HCT116 (cell line): ENCODE results near the gene ATP1A2. TPM values are rescaled to one million over a fixed set of nuclear protein-coding genes. Genes with fewer than 3 reads are reported as not detected.

Source experiments
- ATAC-seq: fragments of 200-7000 bp; cut with Tn5 transposase; 2 replicates; pipeline ENCODE4 v1.9.1; 2020; ENCODE audit warnings: mild to moderate bottlenecking, moderate library complexity
- BruUV-seq: library from RNA; stranded (reverse); fragments of 400-500 nt; replicated peaks from 2 replicates; lab custom pipeline; 2021; lab: Mats Ljungman, UMichigan
- CTCF ChIA-PET: fragments of 300-600 bp; sonication (Branson Sonifier 250); formaldehyde crosslinking; loops from one replicate; lab custom pipeline; 2021; ENCODE audit warnings: antibody characterized with exemption; lab: Charles Lee
- POLR2A ChIA-PET: fragments of 300-600, 350-600 bp; sonication (Branson Sonifier 250); formaldehyde crosslinking; loops from one replicate; lab custom pipeline; 2021; ENCODE audit warnings: antibody characterized with exemption; lab: Charles Lee
- RAD21 ChIA-PET, 2 experiments: fragments of 300-600 bp; sonication (Branson Sonifier 250); formaldehyde crosslinking; loops; one replicate each; lab custom pipeline; 2023; ENCODE audit warnings: low total read pairs in 2 of 2; ENCODE audit not compliant: uncharacterized antibody in 2 of 2, unreplicated experiment in 2 of 2, low non-redundant PET in 1 of 2; lab: Charles Lee
- DNase-seq: peaks from one replicate; pipeline ENCODE4 v3.0.0-alpha.2; 2010; ENCODE audit warnings: low read depth, low spot score
- H2AFZ ChIP-seq: fragments of 200-600 bp; shearing (Covaris generic), sonication (generic); 2 replicates; pipeline ENCODE4 v1.6.1; 2017; ENCODE audit warnings: low read depth, mixed run types, mixed read lengths, antibody characterized with exemption, low read length; ENCODE audit not compliant: poor library complexity, severe bottlenecking
- H3K27ac ChIP-seq: 2 replicates; pipeline ENCODE4 v1.5.1; 2012; ENCODE audit warnings: low read depth, low read length
- H3K27me3 ChIP-seq: fragments of 200-600 bp; sonication (generic); 2 replicates; pipeline ENCODE4 v1.6.1; 2016; ENCODE audit warnings: mixed run types, low read length, mixed read lengths; ENCODE audit not compliant: insufficient read depth
- H3K36me3 ChIP-seq, 2 experiments: fragments of 200-500 bp in 1 of 2; fragments of 200-600 bp in 1 of 2; sonication (Bioruptor generic) in 1 of 2; sonication (generic) in 1 of 2; 2 replicates each; pipeline versions ENCODE4 v1.5.1 to v1.6.1; 2014 to 2016; ENCODE audit warnings: low read length in 2 of 2, inconsistent platforms in 1 of 2, mixed read lengths in 1 of 2, mixed run types in 1 of 2; ENCODE audit not compliant: insufficient read depth in 2 of 2, control insufficient read depth in 1 of 2
- H3K4me1 ChIP-seq, 2 experiments: fragments of 200-600 bp in 1 of 2; sonication (generic) in 1 of 2; 2 replicates each; pipeline versions ENCODE4 v1.5.1 to v1.6.1; 2012 to 2017; ENCODE audit warnings: low read length in 2 of 2, inconsistent platforms in 1 of 2, mild to moderate bottlenecking in 1 of 2, mixed read lengths in 1 of 2, mixed run types in 1 of 2, moderate library complexity in 1 of 2; ENCODE audit not compliant: insufficient read depth in 2 of 2, control insufficient read depth in 1 of 2
- H3K4me2 ChIP-seq: fragments of 200-600 bp; sonication (generic); 2 replicates; pipeline ENCODE4 v1.6.1; 2017; ENCODE audit warnings: mixed run types, low read length, mixed read lengths
- H3K4me3 ChIP-seq, 2 experiments: fragments of 200-600 bp in 1 of 2; sonication (generic) in 1 of 2; replicated peaks in 1 of 2; 2 replicates each; pipeline ENCODE4 v1.5.1; 2011 to 2016; ENCODE audit warnings: low read length in 2 of 2, control low read depth in 1 of 2, low read depth in 1 of 2, mild to moderate bottlenecking in 1 of 2, mixed read lengths in 1 of 2, mixed run types in 1 of 2
- H3K79me2 ChIP-seq: fragments of 200-600 bp; sonication (generic); 2 replicates; pipeline ENCODE4 v1.6.1; 2017; ENCODE audit warnings: mild to moderate bottlenecking, mixed run types, low read length, moderate library complexity, mixed read lengths; ENCODE audit not compliant: insufficient read depth
- H3K9ac ChIP-seq: fragments of 200-600 bp; sonication (generic); 2 replicates; pipeline ENCODE4 v1.6.1; 2016; ENCODE audit warnings: low read length, mixed read lengths
- H3K9me2 ChIP-seq: fragments of 200-600 bp; sonication (generic), shearing (Covaris generic); 2 replicates; pipeline ENCODE4 v1.6.1; 2017; ENCODE audit warnings: mixed run types, mild to moderate bottlenecking, moderate library complexity; ENCODE audit not compliant: insufficient read depth
- H3K9me3 ChIP-seq, 2 experiments: fragments of 200-500 bp in 1 of 2; fragments of 200-600 bp in 1 of 2; sonication (Bioruptor generic) in 1 of 2; sonication (generic) in 1 of 2; 2 replicates each; pipeline ENCODE4 v1.6.1; 2014 to 2017; ENCODE audit warnings: low read length in 2 of 2, mixed read lengths in 2 of 2, inconsistent platforms in 1 of 2, low read depth in 1 of 2, mild to moderate bottlenecking in 1 of 2, mixed run types in 1 of 2, moderate library complexity in 1 of 2; ENCODE audit not compliant: control insufficient read depth in 1 of 2, insufficient read depth in 1 of 2
- H4K20me1 ChIP-seq: fragments of 200-600 bp; sonication (generic), shearing (Covaris generic); 2 replicates; pipeline ENCODE4 v1.6.1; 2017; ENCODE audit warnings: mixed run types, mild to moderate bottlenecking, moderate library complexity; ENCODE audit not compliant: insufficient read depth
- EZH2 ChIP-seq: fragments of 200-600 bp; sonication (generic); IDR thresholded peaks from 2 replicates; pipeline ENCODE4 v1.6.1; 2017; ENCODE audit warnings: antibody characterized with exemption, mixed run types
- JUND ChIP-seq: IDR thresholded peaks from 2 replicates; pipeline ENCODE4 v1.6.1; 2012
- SIN3A ChIP-seq: IDR thresholded peaks from 2 replicates; pipeline ENCODE4 v1.6.1; 2012; ENCODE audit warnings: low read depth
- SP1 ChIP-seq: IDR thresholded peaks from 2 replicates; pipeline ENCODE4 v1.6.1; 2012; ENCODE audit warnings: low read depth
- SRF ChIP-seq: IDR thresholded peaks from 2 replicates; pipeline ENCODE4 v1.6.1; 2012; ENCODE audit warnings: low read depth
- TCF7L2 ChIP-seq: IDR thresholded peaks from 2 replicates; pipeline ENCODE4 v1.7.0; 2011; ENCODE audit warnings: borderline replicate concordance, inconsistent platforms; ENCODE audit not compliant: insufficient read depth, insufficient read length; ENCODE audit errors: extremely low read depth
- ZFX ChIP-seq: fragments of 450-650 bp; IDR thresholded peaks from 2 replicates; pipeline ENCODE4 v1.6.1; 2017
- intact Hi-C: fragments of 100-400 bp; cut with micrococcal nuclease; formaldehyde crosslinking; loops from 2 replicates; pipeline ENCODE4 v1.10.0; 2022
- total RNA-seq: library from RNA; stranded (reverse); gene quantifications from one replicate; pipeline ENCODE4 v1.2.1, GENCODE V29; 2021; ENCODE audit not compliant: unreplicated experiment
- TF ChIP-seq, protein P1 (sequence below): IDR thresholded peaks from 2 replicates; pipeline ENCODE4 v1.6.1; 2011; ENCODE audit warnings: mild to moderate bottlenecking, low read length, moderate library complexity; ENCODE audit not compliant: insufficient replicate concordance; ENCODE audit errors: extremely low read depth
- TF ChIP-seq, protein P2 (sequence below), 3 experiments: fragments of 200-600 bp in 1 of 3; sonication (generic) in 1 of 3; IDR thresholded peaks in 2 of 3; conservative IDR thresholded peaks in 1 of 3; 2 replicates each; pipeline ENCODE4 v1.5.1; 2012 to 2017; ENCODE audit warnings: low read depth in 2 of 3, low read length in 2 of 3, antibody characterized with exemption in 1 of 3, borderline replicate concordance in 1 of 3, control low read depth in 1 of 3, mild to moderate bottlenecking in 1 of 3, mixed read lengths in 1 of 3, mixed run types in 1 of 3, moderate library complexity in 1 of 3; ENCODE audit not compliant: insufficient read depth in 1 of 3

Gene ATP1A2
- total RNA-seq, 1 experiment from 2014 or later, result not detected

DNA sequence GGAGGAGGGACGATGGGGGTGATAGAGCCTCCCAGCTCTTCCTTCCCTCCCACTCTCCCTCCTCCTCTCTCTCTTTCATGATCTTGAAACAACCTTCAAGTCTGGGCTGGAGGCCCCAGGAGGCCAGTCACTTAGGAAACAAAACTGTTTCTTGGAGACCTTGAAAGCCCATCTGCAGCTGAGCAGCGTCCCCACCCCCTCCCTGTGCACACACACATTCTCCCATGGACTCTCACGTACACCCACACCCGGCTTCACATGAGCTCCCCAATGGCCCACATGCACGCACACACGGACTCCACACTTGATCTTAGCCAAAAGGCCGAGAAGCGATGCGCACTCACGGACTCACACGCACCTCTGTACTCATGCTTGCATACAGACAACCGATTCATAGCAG is 3.2 kb upstream of the ATP1A2 start:
- Histone ChIP-seq H2AFZ (no peak overlapping the region), H3K4me1 (peaks cover 3 to 13% of the 10 kb centered on the region in 2 experiments; a peak in 2 of 4 replicates), H3K36me3 (no peaks in the 10 kb centered on the region), H3K9me3 (no peaks in the 10 kb centered on the region), H3K27me3 (no peaks in the 10 kb centered on the region), H3K4me2 (no peak overlapping the region), H3K4me3 (no peak overlapping the region), H3K79me2 (no peaks in the 10 kb centered on the region), H3K9me2 (no peaks in the 10 kb centered on the region), H3K9ac (no peak overlapping the region), H3K27ac (no peak overlapping the region), H4K20me1 (no peaks in the 10 kb centered on the region)
- no TSS peak for BruUV-seq
- no peak for DNase-seq
- RAD21 ChIA-PET, result no interaction called here
- ATAC-seq, result no peak
- TF ChIP-seq JUND (no peak), SRF (no peak), ZFX (no peak), SIN3A (no peak), TCF7L2 (no peak), SP1 (no peak), EZH2 (no peak)
- TF ChIP-seq, protein P1, sequence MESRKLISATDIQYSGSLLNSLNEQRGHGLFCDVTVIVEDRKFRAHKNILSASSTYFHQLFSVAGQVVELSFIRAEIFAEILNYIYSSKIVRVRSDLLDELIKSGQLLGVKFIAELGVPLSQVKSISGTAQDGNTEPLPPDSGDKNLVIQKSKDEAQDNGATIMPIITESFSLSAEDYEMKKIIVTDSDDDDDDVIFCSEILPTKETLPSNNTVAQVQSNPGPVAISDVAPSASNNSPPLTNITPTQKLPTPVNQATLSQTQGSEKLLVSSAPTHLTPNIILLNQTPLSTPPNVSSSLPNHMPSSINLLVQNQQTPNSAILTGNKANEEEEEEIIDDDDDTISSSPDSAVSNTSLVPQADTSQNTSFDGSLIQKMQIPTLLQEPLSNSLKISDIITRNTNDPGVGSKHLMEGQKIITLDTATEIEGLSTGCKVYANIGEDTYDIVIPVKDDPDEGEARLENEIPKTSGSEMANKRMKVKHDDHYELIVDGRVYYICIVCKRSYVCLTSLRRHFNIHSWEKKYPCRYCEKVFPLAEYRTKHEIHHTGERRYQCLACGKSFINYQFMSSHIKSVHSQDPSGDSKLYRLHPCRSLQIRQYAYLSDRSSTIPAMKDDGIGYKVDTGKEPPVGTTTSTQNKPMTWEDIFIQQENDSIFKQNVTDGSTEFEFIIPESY, result no peak
- TF ChIP-seq, protein P2, sequence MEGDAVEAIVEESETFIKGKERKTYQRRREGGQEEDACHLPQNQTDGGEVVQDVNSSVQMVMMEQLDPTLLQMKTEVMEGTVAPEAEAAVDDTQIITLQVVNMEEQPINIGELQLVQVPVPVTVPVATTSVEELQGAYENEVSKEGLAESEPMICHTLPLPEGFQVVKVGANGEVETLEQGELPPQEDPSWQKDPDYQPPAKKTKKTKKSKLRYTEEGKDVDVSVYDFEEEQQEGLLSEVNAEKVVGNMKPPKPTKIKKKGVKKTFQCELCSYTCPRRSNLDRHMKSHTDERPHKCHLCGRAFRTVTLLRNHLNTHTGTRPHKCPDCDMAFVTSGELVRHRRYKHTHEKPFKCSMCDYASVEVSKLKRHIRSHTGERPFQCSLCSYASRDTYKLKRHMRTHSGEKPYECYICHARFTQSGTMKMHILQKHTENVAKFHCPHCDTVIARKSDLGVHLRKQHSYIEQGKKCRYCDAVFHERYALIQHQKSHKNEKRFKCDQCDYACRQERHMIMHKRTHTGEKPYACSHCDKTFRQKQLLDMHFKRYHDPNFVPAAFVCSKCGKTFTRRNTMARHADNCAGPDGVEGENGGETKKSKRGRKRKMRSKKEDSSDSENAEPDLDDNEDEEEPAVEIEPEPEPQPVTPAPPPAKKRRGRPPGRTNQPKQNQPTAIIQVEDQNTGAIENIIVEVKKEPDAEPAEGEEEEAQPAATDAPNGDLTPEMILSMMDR (IDR thresholded peaks at IDR 0.05 in 2 of 3, conservative IDR thresholded peaks at IDR 0.05 in 1 of 3; ENCODE audit: borderline replicate concordance in 1 of 3, insufficient read depth in 1 of 3, low read depth in 2 of 3, low read length in 2 of 3), result no peak
- intact Hi-C loops, result no loop called here
- CTCF ChIA-PET, result no interaction called here
- POLR2A ChIA-PET, result no interaction called here
